Pancreas (tissue), 10 donors: ENCODE measurements around the gene BEND6. TPM values are rescaled to one million over a fixed set of nuclear protein-coding genes. Genes with fewer than 3 reads are reported as not detected.

Source experiments
- ATAC-seq, 4 donors: fragments of 200-7000 bp; cut with Tn5 transposase; one replicate each; pipeline versions ENCODE4 v1.8.0 to v1.9.1; 2020; ENCODE audit warnings: mild to moderate bottlenecking in 4 of 4, moderate library complexity in 4 of 4
- DNase-seq, 6 donors: peaks; one replicate each; pipeline ENCODE4 v3.0.0-alpha.2; 2020
- FAIRE-seq: peaks from 2 replicates; lab custom pipeline; 2012; peaks lifted over from hg19 to GRCh38; lab: Jason Lieb, UNC
- H3K27ac ChIP-seq, 4 donors: fragments of 200-600 bp; sonication (generic); 1 replicate in 3 of 4; 2 replicates in 1 of 4; pipeline versions ENCODE4 v1.5.0 to v1.8.0; 2020
- H3K27me3 ChIP-seq, 4 donors: fragments of 200-600 bp; one replicate each; pipeline ENCODE4 v1.8.0; 2021
- H3K36me3 ChIP-seq, 3 donors: fragments of 200-600 bp; sonication (generic) in 1 of 3; one replicate each; pipeline versions ENCODE4 v1.5.0 to v1.8.0; 2020 to 2021
- H3K4me1 ChIP-seq, 3 donors: fragments of 200-600 bp; one replicate each; pipeline ENCODE4 v1.8.0; 2021
- H3K4me3 ChIP-seq, 4 donors: fragments of 200-600 bp; sonication (generic) in 2 of 4; one replicate each; pipeline versions ENCODE4 v1.5.0 to v1.8.0; 2020 to 2021
- H3K9me3 ChIP-seq, 4 donors: fragments of 200-600 bp; one replicate each; pipeline ENCODE4 v1.8.0; 2021
- CTCF ChIP-seq, 4 donors: fragments of 200-600 bp; sonication (generic) in 3 of 4; IDR thresholded peaks; one replicate each; pipeline versions ENCODE4 v1.5.0 to v1.8.0; 2021; ENCODE audit warnings: antibody characterized with exemption in 4 of 4
- WGBS, 2 donors: extraction: QIAGEN DNeasy Blood & Tissue Kit; methylation state at CpG; one replicate each; pipeline ENCODE4 v1.1.7; 2013; 5-methylcytosine and 5-hydroxymethylcytosine counted together
- intact Hi-C, 3 donors: fragments of 100-400 bp; cut with DNase I; formaldehyde crosslinking; loops; one replicate each; pipeline versions ENCODE4 v1.11.1 to v1.14.2; 2022
- polyA plus RNA-seq, 2 donors: library from polyadenylated mRNA; stranded (reverse); fragments of 200-250 nt; gene quantifications; one replicate each; pipeline ENCODE4 v1.2.3, GENCODE V29; 2013
- total RNA-seq, 6 donors: library from RNA; stranded (reverse); fragmentation: NEBNext Ultra II Directional in 4 of 6; extraction: Animal tissue kit (Norgen Biotek cat#: 25700) in 4 of 6; gene quantifications; one replicate each; pipeline versions ENCODE4 v1.2.1 to v1.2.4, GENCODE V29; 2021 to 2023
- donor health status: healthy with polysubstance abuse.
- donor health status: DM: no; HTN: no; CAD: no; lungs with moderate emphysema.
- donor health status: DM: no; HTN: no; CAD: no.
- donor health status: control.
- donor health status: control.
- donor health status: Bipolar disorder and iron deficiency.
- donor health status: DM: yes; HTN: yes; CAD: no.
- donor health status: DM: no; HTN: no; CAD: no.
- donor health status: DM: no; HTN: no; CAD: no.
- donor health status: DM: yes; HTN: yes; CAD: no.

BEND6 gene
- total and polyA plus RNA-seq, 8 donors = 0.06 to 0.94 (median 0.47) TPM; not detected in 2

GRCh38 chr6:56916849-56917551 lies 37.9 kb upstream of the BEND6 start:
- TF ChIP-seq CTCF (IDR thresholded peaks at IDR 0.05) = no peak
- ATAC-seq (no peak), DNase-seq (no peak), FAIRE-seq (no peak)
- Histone ChIP-seq H3K4me1 (no peaks in the 10 kb centered on the region), H3K9me3 (no peaks in the 10 kb centered on the region), H3K27ac (no peak overlapping the region), H3K4me3 (no peak overlapping the region), H3K27me3 (peaks cover 0 to 5% (median 0%) of the 10 kb centered on the region in 4 donors), H3K36me3 (no peaks in the 10 kb centered on the region)
- 30 to 36% methylated on average over 2 of the region's 2 CpGs for WGBS, 2 donors
- intact Hi-C loops = loop anchor here in 1 of 3 donors (10.0 kb wide), 1 partner anchor 408 kb away; no protein-coding TSS in a partner anchor

GRCh38 chr6:56922645-56923044 lies 32.3 kb upstream of the BEND6 start:
- ATAC-seq (no peak), FAIRE-seq (peak; percentile 43), DNase-seq (no peak)
- no peak for TF ChIP-seq CTCF (IDR thresholded peaks at IDR 0.05)
- Histone ChIP-seq H3K27me3 (peaks cover 0 to 5% (median 0%) of the 10 kb centered on the region in 4 donors), H3K27ac (no peak overlapping the region), H3K4me3 (no peak overlapping the region), H3K36me3 (no peaks in the 10 kb centered on the region), H3K4me1 (no peaks in the 10 kb centered on the region), H3K9me3 (no peaks in the 10 kb centered on the region)
- intact Hi-C loops = no loop called here

- intact Hi-C loops = no loop called here
- ATAC-seq (no peak), FAIRE-seq (no peak), DNase-seq (no peak)
- no peaks in the 10 kb centered on the region for H3K4me1 ChIP-seq
- peaks cover 0 to 5% (median 0%) of the 10 kb centered on the region in 4 donors for H3K27me3 ChIP-seq
- no peak overlapping the region for H3K4me3 ChIP-seq
- TF ChIP-seq CTCF (IDR thresholded peaks at IDR 0.05) = no peak
- WGBS, 2 donors = 80 to 85% methylated on average over 1 of the region's 1 CpG
- no peaks in the 10 kb centered on the region for H3K9me3 ChIP-seq
- no peak overlapping the region for H3K27ac ChIP-seq
- no peaks in the 10 kb centered on the region for H3K36me3 ChIP-seq
Observed at GRCh38 chr6:56923565-56923964, 31.3 kb upstream of the BEND6 start.

GRCh38 chr6:56927538-56928453 lies 27.1 kb upstream of the BEND6 start:
- DNase-seq = no peak
- FAIRE-seq = no peak
- TF ChIP-seq CTCF (IDR thresholded peaks at IDR 0.05) = no peak
- Histone ChIP-seq H3K9me3 (no peaks in the 10 kb centered on the region), H3K36me3 (no peaks in the 10 kb centered on the region), H3K27ac (no peak overlapping the region), H3K27me3 (no peaks in the 10 kb centered on the region), H3K4me3 (no peak overlapping the region), H3K4me1 (no peaks in the 10 kb centered on the region)
- 33 to 45% methylated on average over 4 of the region's 4 CpGs for WGBS, 2 donors
- ATAC-seq = no peak
- intact Hi-C loops = no loop called here
